GM19023 (cell line): Measurements from ENCODE around the gene ARHGAP29.

ENCODE experiments used
- ATAC-seq: cut with Tn5 transposase; IDR thresholded peaks from one replicate; pipeline ENCODE4 v1.9.1; 2021; ENCODE audit warnings: mild to moderate bottlenecking, moderate library complexity; ENCODE audit not compliant: unreplicated experiment

The ARHGAP29 gene

DNA sequence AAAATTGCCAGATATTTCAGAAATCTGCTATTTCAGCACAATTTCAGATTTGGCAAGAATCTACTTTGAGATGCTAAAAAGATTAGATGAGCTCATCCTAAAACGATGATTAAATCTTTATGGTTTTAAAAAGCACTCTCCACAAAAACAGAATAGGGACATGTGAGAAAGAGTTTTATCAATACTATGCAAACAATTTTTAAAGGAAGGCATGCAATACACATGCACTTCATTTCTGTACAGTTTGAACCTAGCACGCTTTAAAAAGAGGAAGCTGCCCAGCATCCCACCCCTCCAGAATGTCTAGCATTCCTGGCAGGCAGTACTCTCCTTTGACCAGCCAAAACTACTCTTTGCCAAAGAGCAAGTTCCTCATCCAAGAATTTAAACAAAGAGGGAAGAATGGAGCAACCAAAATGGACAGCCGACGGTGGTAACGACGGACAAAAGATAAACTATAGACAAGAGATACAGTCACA, 1.3 kb downstream of the ARHGAP29 start:
- ATAC-seq = no peak

DNA sequence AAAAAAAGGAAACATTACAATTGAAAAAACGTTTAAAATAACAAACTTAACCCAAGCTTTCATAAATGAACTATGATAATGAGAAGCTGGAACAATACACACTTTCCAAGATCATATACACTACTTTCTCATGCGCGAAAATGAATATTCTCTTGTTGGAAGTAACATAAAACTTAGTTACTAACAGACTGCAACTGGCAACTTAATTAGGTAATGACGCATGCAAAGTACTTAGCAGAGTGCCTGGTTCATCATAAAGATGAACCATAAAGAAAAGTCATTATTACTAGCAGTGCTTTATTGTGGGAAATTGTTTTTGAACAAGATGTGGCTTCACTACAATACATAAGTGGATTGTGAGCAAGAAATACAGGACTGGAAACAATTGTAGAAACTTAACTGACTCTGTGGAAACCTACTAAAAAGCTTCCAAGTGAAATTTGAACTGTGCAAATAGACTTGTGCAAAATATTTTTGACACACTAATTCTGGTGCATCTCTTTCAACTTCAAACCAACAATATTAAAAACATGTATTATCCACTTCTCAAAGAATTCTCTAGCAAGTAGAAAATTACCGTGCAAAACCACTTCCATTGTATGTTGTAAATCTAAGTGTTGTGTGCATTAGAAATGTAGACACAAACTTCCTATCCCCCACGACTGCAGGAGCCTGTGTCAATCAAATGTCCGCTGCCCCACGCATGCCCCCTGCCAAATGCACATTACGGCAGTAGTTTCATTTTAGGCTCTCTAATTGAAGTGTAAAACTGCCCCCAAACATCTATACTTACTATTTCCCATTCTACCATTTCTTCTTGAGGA, 2.0 kb downstream of the ARHGAP29 start:
- ATAC-seq = no peak

DNA sequence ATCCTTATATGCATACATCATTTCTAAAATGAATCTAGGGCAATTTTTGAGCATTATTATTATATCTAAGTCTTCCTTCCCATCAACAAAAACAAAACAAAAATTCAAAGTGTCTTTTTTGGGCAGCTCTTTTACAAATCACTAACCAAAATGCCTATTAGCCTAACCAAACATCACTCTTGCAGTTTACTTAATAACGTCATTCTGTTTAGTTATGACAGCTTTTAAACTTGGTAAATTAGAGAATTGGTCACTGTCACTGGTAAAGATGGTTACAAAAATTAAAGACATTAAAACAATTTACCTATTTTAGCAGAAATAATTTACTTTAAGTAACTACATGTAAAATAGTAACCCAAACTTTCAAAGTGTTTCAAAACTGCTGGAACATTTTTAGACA, 2.8 kb downstream of the ARHGAP29 start:
- ATAC-seq = no peak

DNA sequence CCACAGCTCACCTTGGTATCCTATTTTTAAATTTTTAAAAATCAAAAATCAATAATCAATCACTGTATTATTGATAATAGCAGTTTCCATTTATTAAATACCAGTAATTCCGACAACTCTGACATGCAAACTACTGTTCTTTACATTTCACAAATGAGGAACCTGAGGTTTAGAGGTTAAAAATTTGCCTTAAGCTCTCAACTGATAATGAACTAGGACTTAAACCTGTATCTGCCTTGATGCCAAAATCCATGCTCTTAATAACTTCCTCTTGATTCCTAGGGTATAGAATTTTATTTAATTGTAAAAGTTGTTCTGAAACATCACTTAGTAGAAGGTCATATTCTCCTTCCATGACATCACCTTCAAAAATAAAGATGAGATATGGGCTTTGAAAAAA, 5.6 kb downstream of the ARHGAP29 start:
- ATAC-seq = no peak

DNA sequence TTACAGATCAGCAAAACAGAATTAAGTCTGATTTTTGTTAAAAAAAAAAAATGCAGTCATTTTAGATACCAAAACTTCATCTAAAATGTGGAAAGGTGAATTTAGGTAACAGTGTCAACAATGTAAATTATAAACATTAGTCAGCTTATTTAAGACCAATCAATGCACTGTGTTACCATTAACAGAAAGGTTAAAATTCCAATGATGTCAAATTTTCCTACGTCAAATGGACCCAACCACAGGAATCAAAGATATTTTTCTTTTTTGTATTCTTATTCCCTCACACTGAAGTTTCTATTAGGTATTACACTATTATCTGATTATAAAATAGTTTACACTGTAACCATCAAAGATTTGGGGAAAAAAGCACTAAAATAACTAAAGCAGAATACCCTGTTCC, 6.5 kb downstream of the ARHGAP29 start:
- no peak for ATAC-seq

DNA sequence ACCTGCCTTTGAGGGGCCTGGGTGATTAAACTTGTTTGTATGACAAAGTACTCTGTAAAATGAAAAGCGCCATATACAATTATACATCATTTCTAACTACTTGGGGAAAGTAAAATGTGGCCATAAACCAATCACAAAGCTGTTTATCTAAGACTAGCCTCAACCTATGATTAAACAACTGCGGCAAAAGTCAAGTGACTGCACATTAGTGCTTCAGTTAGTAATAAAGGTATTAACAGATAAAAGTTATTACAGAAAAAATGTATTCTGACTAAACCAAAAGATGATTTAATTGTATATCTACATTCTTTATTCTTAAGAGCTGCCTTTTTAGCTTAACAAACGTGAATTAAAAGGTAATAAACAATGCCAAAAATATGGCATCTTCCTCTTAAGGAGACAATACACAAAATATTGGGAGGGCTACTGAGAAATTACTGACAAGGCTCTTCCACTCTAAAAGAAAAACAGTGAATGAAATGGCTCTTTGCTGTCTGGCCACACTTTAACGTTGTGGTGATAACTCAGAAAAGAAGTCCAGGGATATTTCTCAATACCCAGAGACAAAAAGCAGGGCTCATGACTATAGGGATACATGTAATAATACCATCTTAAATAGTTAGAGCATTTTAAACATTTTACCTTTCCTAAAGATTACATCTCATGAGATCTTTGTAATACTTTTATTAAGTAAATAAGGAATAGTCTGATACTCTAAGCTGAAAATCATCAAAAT, 8.6 kb downstream of the ARHGAP29 start:
- ATAC-seq = no peak

DNA sequence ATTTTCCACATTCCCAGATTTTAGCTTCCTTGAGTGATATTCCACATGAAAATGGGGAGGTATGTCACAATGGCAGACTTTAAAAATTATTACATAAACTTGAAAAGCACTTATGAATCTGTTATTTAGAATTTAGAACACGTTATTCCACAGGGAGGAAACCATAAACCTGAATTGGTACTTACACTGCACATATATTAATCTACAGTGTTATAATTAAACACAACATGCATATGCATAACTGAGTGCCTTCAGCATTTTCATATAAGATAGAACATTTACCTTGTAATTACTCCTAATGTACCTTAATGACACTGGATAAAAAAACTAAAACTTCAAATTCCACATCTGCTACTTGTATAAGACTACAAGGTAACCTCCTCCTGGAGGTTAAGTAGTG, 9.8 kb downstream of the ARHGAP29 start:
- ATAC-seq = no peak

DNA sequence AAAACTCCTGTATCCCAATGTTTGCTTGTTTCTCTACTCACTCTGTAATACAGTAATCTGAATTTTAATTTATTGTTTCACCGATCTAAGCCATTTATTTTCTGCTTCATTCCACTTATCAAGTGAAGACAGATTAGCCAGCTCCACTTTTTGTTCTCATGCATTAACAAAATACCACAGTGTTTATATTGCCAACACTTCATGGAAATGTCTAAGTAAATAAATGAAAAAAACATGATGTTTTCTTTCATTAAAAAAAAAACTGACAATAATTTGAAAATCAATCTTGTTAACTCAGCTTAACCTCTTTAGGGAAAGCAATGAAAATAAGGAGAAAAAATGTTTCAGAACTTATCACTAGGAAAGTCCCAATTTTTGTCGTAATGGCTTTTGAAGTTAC, 11.5 kb downstream of the ARHGAP29 start:
- no peak for ATAC-seq

DNA sequence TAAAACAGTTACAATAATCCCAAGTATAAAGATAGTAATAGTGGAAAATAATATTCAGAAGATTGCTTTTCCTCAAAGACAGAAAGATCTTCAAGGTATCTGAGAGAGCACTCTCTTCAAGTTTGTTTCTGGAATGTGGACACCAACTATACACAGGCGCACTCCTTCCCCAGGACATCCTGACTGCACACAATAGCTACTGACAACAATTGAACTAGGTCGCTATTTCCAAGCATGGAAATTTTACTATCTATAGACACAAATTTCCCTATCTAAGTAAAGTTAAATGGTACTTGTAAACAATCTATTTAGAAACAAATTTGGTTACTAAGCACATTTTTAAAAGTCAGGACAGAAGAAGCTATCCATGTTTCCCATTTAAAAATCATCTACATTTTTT, 19.1 kb downstream of the ARHGAP29 start:
- ATAC-seq = no peak

DNA sequence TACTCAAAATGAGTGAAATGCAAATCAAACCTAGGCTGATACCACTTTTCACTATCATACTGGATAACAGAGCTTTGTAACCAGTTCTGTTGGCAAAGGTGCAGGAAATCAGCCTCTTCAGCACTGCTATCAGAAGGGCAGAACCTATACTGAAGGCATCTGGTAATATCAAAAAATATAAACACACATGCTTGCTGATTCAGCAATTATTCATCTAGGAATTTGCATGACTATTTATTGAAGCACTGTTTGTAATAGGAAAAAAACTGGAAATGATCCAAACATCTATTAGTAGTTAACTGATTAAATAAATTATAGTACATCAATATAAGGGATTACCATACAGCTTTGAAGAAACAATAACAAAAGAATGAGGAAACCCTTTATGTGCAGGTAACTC, 21.4 kb downstream of the ARHGAP29 start:
- ATAC-seq = no peak

DNA sequence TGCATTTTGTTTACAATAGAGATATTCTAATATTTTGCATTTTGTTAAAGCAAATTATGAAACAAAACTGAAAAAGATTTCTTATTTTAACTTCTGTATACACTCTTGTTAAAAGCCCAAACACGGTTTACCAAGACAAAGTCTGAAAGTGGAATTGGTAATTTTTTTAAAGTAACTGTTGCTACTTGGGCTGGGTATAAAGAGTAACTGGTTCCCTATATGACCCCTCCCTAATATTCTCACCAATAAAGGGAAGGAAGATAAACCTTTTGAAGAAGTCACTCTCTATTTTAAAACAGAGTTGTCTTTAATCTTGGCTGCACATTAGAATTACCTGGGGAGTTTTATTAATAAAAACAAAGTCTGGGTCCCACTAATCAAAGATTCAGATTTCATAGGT, 27.4 kb downstream of the ARHGAP29 start:
- no peak for ATAC-seq

DNA sequence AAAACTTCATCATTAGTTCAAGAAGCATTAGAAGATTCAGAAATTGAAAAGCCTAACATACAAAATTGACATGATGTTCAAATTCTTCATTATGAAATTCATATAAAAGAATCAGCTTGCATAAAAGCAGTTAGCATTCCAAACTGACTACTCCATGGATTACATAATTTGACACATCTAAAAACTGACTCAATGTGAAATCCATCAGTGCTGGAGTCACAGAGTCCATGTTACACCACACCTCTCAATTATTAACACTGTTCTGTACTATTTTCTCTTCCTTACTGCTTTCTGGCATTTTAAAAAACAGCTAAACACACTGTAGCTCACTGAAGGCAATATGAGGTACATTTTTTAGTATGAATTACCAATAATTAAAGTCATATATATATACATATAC, 28.0 kb downstream of the ARHGAP29 start:
- no peak for ATAC-seq

DNA sequence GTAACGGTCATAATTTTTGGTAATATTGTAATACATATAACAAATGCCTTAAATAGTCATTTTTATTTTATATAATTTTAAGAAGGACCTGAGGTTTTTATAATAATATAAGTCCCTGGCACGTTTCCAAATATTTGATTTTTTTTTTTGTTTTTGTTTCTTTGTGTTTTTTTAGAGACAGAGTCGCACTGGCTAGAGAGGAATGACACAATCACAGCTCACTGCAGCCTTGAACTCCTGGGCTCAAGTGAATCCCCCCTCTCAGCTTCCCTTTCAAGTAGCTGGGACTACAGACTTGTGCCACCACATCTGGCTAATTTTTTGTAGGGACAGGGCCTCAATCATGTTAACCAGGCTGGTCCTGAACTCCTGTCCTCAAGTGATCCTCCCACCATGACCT, 29.7 kb downstream of the ARHGAP29 start:
- ATAC-seq = no peak

DNA sequence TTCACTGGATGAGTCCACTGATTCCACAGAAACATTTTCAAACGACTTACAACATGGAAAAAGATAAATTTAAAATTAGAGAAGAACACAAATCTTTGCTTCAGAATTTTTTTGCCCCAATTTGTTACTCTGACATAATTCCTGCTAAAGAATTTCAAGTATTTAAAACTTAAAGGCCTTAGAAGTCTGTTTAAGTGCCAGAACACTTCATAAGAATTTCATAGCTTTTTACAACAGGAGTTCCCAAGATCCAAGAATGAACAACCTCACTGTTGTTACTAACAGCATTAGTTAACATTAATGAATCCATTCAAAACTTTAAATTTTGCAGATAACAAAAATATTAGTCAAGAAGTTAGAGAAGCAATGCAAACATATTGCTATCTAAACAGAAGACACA, 31.7 kb downstream of the ARHGAP29 start:
- ATAC-seq = no peak

DNA sequence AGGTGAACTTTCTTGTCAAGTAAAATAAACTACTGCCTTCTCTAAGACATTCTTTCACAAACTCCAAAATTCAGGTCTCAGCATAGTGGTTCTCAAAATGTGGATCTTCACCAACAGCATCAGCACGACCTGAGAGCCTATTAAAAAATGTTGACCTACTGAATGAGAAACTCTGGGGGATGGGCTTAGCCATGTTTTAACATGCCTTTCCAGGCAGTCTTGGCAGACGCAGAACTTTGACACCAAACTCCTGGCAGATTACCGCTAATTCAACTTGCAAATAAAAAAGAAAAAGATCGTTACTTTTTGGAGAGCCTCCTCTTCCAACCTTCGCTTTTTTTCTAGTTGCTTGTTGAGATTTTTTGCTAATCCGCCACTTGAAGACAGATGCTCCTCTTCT, 35.1 kb downstream of the ARHGAP29 start:
- no peak for ATAC-seq

DNA sequence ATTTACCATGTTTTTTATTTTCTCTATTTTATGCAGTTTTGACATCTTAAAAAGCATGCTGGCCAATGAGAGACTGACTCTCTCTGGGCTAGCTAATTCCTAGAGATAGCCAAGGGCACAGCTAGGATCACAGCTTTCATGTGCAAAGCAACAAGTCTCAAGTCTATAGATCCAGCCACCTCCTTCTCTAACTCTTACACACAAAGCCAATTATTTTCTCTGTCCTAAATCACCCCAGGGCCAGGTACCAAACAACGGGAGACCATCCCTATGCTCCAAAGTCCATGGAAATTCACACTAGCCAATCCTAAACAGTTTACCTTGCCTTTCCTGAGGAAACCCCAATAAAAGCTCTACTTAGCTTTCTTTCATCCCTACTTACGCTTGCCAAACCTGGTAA, 38.0 kb downstream of the ARHGAP29 start:
- no peak for ATAC-seq

DNA sequence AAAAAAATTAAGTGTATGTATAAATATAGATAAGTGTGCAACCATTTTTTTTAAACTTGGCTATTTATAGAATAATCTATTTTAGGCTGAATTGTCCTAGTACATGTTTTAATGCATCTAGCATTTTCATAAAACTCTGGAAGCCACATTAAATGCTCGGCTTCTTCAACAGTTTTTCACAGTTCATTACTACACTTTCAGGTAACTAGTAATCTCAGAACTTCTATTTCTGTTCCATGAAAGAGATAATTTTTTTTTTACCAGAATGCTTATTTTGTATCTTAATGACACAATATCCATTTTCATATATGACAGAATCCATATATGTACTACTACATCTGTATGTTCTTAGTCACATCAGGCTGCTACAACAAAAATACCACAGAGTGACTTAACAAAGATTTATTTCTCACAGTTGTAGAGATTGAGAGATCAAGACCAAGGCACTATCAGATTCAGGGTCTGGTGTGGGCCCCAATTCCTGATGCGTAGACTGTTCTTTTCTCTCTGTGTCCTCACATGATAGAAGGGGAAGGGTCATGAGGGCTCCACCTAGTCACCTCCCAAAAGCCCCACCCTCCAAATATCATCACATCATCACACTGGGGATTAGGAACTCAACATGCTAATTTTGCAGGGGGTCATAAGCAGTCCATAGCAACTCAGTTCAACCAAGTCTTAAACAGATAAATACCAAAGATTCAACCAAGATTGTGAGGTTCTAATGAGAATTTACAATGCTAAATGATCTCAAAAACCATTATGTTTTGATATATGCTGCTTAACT, 43.1 kb downstream of the ARHGAP29 start:
- ATAC-seq = no peak

DNA sequence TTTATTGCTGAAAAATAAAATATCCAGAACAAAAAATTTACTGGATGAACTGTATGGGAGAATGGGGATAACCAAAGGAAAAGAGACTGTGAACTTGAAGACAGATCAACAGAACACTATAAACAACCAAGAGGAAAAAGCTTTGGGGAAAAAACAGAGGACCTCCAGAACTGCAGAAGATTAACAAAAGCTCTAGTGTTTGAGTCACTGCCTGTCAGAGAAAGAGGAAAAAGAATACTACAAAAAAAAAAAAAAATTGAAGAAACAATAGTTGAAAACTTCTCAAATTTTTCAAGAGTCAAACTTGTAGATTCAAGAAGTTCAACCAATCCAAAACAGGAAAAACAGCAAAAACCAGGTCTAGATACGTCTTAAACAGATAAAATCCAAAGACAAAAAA, 44.3 kb downstream of the ARHGAP29 start:
- ATAC-seq = no peak

DNA sequence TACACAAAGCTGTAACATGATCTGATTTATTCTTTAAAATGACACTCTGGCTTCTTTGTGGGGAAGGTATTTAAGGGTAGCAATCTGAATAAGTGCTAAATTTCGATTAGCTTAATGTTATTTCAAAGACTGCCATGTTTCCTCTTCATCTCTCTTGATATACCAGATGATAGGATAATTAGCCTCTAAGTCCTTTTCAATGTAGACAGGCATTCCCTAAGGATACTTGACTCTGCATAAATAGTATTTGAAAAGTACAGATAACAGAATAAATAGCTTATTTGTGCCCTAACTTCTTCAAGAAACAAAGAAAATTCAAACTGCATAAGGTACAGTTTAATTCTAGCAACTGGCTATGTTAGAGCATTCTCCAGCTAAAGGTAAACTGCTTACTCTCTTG, 46.2 kb downstream of the ARHGAP29 start:
- ATAC-seq = no peak

DNA sequence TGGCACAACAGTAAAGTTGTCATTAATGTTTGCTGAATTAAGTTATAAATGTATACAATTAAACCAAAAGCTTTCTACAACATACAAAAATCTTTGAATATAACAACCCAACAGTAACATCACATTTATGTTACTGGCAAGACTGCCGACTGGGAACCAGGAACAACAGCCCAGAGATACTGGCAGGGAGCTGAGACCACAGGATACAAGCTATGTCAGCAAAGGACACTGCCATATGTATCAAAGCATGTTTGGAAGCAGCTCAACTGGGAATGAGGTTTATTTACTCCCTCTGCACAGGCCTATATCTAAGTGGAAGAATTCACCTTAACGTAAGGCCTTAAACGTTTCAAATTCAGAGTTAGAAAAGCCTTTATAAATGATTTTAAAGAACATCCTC, 50.4 kb downstream of the ARHGAP29 start:
- no peak for ATAC-seq

DNA sequence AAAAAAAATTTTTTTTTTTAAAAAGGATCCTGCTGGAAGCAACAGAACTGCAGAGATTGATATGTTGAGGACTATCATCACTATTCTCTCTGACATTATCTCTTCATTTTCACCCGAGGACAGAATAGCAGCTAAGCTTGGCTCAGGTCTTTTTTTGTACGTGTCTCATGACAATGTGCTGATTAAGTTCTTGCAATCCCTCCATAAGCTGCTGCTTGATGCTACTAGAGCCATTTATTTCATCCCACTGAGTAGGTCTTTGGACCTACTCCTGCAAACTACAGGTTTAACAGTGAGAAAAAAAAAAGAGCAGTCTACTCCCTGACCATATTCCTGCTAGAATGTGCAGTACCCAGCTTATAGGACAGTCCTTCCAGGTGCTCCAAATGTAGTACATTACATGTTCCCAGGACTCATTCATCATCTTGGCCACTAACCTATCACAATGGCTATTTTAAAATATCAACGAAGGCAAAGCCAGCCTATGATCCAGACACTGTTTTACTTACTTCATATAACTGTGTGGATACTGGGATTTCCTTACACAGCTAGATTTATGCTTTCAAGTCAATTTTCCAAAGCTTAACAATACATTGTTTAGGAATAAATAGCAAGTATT, 54.1 kb downstream of the ARHGAP29 start:
- ATAC-seq = no peak
